ENCODE results near the gene PPY.
A peak's percentile ranks its signal among the peaks of the same experiment; 100 is the strongest.

PPY gene

GRCh38 chr17:43905400-43905984 lies 36.8 kb downstream of the PPY start:
- H3K4me3 ChIP-seq (ENCODE audit: low read depth, low read length, poor library complexity, severe bottlenecking): no peak overlapping the region

GRCh38 chr17:43901861-43902589 lies 40.3 kb downstream of the PPY start:
- Histone ChIP-seq H4K20me1 (ENCODE audit: insufficient read depth, low read length) (no peaks in the 10 kb centered on the region), H3K4me2 (ENCODE audit: low read length) (no peak overlapping the region), H3K27ac (ENCODE audit: low read depth, low read length, poor library complexity, severe bottlenecking) (no peak overlapping the region), H2AFZ (ENCODE audit: low read length) (no peak overlapping the region), H3K9me3 (ENCODE audit: low read length) (no peaks in the 10 kb centered on the region), H3F3A (ENCODE audit: insufficient read depth, low read length) (no peaks in the 10 kb centered on the region), H3K79me2 (ENCODE audit: insufficient read depth, low read length) (no peaks in the 10 kb centered on the region), H3K27me3 (ENCODE audit: insufficient read depth, low read length) (peaks cover under 1% of the 10 kb centered on the region), H3K4me3 (ENCODE audit: low read depth, low read length, poor library complexity, severe bottlenecking) (no peak overlapping the region), H3K9ac (ENCODE audit: low read length) (no peak overlapping the region), H3K9me2 (ENCODE audit: low read depth, low read length) (no peaks in the 10 kb centered on the region), H3K36me3 (ENCODE audit: insufficient read depth, low read length) (no peaks in the 10 kb centered on the region), H3K4me1 (ENCODE audit: insufficient read depth, low read length, severe bottlenecking) (peaks cover 7% of the 10 kb centered on the region)
- TF ChIP-seq CTCF (IDR thresholded peaks at IDR 0.05; ENCODE audit: low read length) (no peak), EZH2 (IDR thresholded peaks at IDR 0.05; ENCODE audit: borderline replicate concordance, low read length) (no peak)

More at GRCh38 chr17:43905400-43905984, 36.8 kb downstream of the PPY start:
- no peaks in the 10 kb centered on the region for H3K36me3 ChIP-seq (ENCODE audit: insufficient read depth, low read length)
- no peak overlapping the region for H2AFZ ChIP-seq (ENCODE audit: low read length)
- H3K9me3 ChIP-seq (ENCODE audit: low read length): no peaks in the 10 kb centered on the region
- no peaks in the 10 kb centered on the region for H4K20me1 ChIP-seq (ENCODE audit: insufficient read depth, low read length)
- no peak for TF ChIP-seq CTCF (IDR thresholded peaks at IDR 0.05; ENCODE audit: low read length)
- H3K27ac ChIP-seq (ENCODE audit: low read depth, low read length, poor library complexity, severe bottlenecking): no peak overlapping the region
- no peaks in the 10 kb centered on the region for H3K9me2 ChIP-seq (ENCODE audit: low read depth, low read length)
- H3K4me2 ChIP-seq (ENCODE audit: low read length): no peak overlapping the region
- peaks cover 6% of the 10 kb centered on the region for H3K27me3 ChIP-seq (ENCODE audit: insufficient read depth, low read length)
- no peaks in the 10 kb centered on the region for H3K79me2 ChIP-seq (ENCODE audit: insufficient read depth, low read length)
- no peaks in the 10 kb centered on the region for H3F3A ChIP-seq (ENCODE audit: insufficient read depth, low read length)
- H3K4me1 ChIP-seq (ENCODE audit: insufficient read depth, low read length, severe bottlenecking): peaks cover 13% of the 10 kb centered on the region
- no peak overlapping the region for H3K9ac ChIP-seq (ENCODE audit: low read length)

GRCh38 chr17:43900858-43901754 lies 41.2 kb downstream of the PPY start:
- no peaks in the 10 kb centered on the region for H4K20me1 ChIP-seq (ENCODE audit: insufficient read depth, low read length)
- no peaks in the 10 kb centered on the region for H3K9me3 ChIP-seq (ENCODE audit: low read length)
- peak overlapping the region; percentile 41 for H3K4me3 ChIP-seq (ENCODE audit: low read depth, low read length, poor library complexity, severe bottlenecking)
- peaks cover under 1% of the 10 kb centered on the region; the same call in 1 of the 2 replicates for H3K27me3 ChIP-seq (ENCODE audit: insufficient read depth, low read length)
- no peak overlapping the region for H2AFZ ChIP-seq (ENCODE audit: low read length)
- no peak overlapping the region for H3K27ac ChIP-seq (ENCODE audit: low read depth, low read length, poor library complexity, severe bottlenecking)
- no peaks in the 10 kb centered on the region for H3F3A ChIP-seq (ENCODE audit: insufficient read depth, low read length)
- no peaks in the 10 kb centered on the region for H3K9me2 ChIP-seq (ENCODE audit: low read depth, low read length)
- H3K4me1 ChIP-seq (ENCODE audit: insufficient read depth, low read length, severe bottlenecking): peaks cover 6% of the 10 kb centered on the region
- no peaks in the 10 kb centered on the region for H3K36me3 ChIP-seq (ENCODE audit: insufficient read depth, low read length)
- peak overlapping the region; percentile 24; the same call in 1 of the 2 replicates for H3K9ac ChIP-seq (ENCODE audit: low read length)
- no peaks in the 10 kb centered on the region for H3K79me2 ChIP-seq (ENCODE audit: insufficient read depth, low read length)
- peak overlapping the region; percentile 62 for H3K4me2 ChIP-seq (ENCODE audit: low read length)
- TF ChIP-seq EZH2 (IDR thresholded peaks at IDR 0.05; ENCODE audit: borderline replicate concordance, low read length): no peak
- TF ChIP-seq CTCF (IDR thresholded peaks at IDR 0.05; ENCODE audit: low read length): no peak
